Liver (tissue), 3 donors: ENCODE data around the gene HSPBAP1.

Source experiments
- ATF3 ChIP-seq: IDR thresholded peaks from 2 replicates; pipeline ENCODE4 v1.6.1; 2016; ENCODE audit warnings: antibody characterized with exemption
- CTCF ChIP-seq: fragments of 150-350 bp; IDR thresholded peaks from 2 replicates; pipeline ENCODE4 v1.5.1; 2017; ENCODE audit warnings: improper control_type of control experiment, low read depth, low read length; ENCODE audit not compliant: missing input control
- EGR1 ChIP-seq, 2 donors: IDR thresholded peaks; 2 replicates each; pipeline ENCODE4 v1.6.1; 2016 to 2018; ENCODE audit warnings: antibody characterized with exemption in 2 of 2, low read depth in 2 of 2
- FOXA1 ChIP-seq: IDR thresholded peaks from 2 replicates; pipeline ENCODE4 v1.6.1; 2016; ENCODE audit warnings: antibody characterized with exemption
- HNF4A ChIP-seq, 2 donors: conservative IDR thresholded peaks; 2 replicates each; pipeline ENCODE4 v1.6.1; 2016; ENCODE audit warnings: antibody characterized with exemption in 2 of 2, mild to moderate bottlenecking in 2 of 2
- HNF4G ChIP-seq: IDR thresholded peaks from 2 replicates; pipeline ENCODE4 v1.6.1; 2016; ENCODE audit warnings: antibody characterized with exemption
- JUND ChIP-seq, 2 donors: IDR thresholded peaks; 2 replicates each; pipeline ENCODE4 v1.6.1; 2016; ENCODE audit warnings: antibody characterized with exemption in 2 of 2
- RAD21 ChIP-seq, 2 donors: IDR thresholded peaks; 2 replicates each; pipeline ENCODE4 v1.6.1; 2016; ENCODE audit warnings: antibody characterized with exemption in 2 of 2, mild to moderate bottlenecking in 2 of 2
- SP1 ChIP-seq: IDR thresholded peaks from 2 replicates; pipeline ENCODE4 v1.6.1; 2018; ENCODE audit warnings: antibody characterized with exemption, mild to moderate bottlenecking
- TAF1 ChIP-seq: conservative IDR thresholded peaks from 2 replicates; pipeline ENCODE4 v1.6.1; 2016; ENCODE audit warnings: antibody characterized with exemption, mild to moderate bottlenecking
- YY1 ChIP-seq: IDR thresholded peaks from 2 replicates; pipeline ENCODE4 v1.6.1; 2016; ENCODE audit warnings: antibody characterized with exemption, mild to moderate bottlenecking
- ZBTB33 ChIP-seq: IDR thresholded peaks from 2 replicates; pipeline ENCODE4 v1.6.1; 2016; ENCODE audit warnings: antibody characterized with exemption
- TF ChIP-seq, protein P1 (sequence below): IDR thresholded peaks from 2 replicates; pipeline ENCODE4 v1.6.1; 2016; ENCODE audit warnings: antibody characterized with exemption
- TF ChIP-seq, protein P2 (sequence below): IDR thresholded peaks from 2 replicates; pipeline ENCODE4 v1.6.1; 2016; ENCODE audit warnings: antibody characterized with exemption, mild to moderate bottlenecking
- donor health status: healthy.
- donor health status: healthy.

GRCh38 chr3:122719273-122719921 is 74.2 kb downstream of the HSPBAP1 start:
- no peak for TF ChIP-seq CTCF
- no peak for TF ChIP-seq ZBTB33
- TF ChIP-seq EGR1 (IDR thresholded peaks at IDR 0.05; ENCODE audit: low read depth in 2 of 2), result no peak
- no peak for TF ChIP-seq FOXA1
- no peak for TF ChIP-seq ATF3
- no peak for TF ChIP-seq TAF1
- TF ChIP-seq RAD21 (IDR thresholded peaks at IDR 0.05), result no peak
- TF ChIP-seq, protein P1, sequence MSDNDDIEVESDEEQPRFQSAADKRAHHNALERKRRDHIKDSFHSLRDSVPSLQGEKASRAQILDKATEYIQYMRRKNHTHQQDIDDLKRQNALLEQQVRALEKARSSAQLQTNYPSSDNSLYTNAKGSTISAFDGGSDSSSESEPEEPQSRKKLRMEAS, result no peak
- TF ChIP-seq JUND (IDR thresholded peaks at IDR 0.05), result no peak
- TF ChIP-seq, protein P2, sequence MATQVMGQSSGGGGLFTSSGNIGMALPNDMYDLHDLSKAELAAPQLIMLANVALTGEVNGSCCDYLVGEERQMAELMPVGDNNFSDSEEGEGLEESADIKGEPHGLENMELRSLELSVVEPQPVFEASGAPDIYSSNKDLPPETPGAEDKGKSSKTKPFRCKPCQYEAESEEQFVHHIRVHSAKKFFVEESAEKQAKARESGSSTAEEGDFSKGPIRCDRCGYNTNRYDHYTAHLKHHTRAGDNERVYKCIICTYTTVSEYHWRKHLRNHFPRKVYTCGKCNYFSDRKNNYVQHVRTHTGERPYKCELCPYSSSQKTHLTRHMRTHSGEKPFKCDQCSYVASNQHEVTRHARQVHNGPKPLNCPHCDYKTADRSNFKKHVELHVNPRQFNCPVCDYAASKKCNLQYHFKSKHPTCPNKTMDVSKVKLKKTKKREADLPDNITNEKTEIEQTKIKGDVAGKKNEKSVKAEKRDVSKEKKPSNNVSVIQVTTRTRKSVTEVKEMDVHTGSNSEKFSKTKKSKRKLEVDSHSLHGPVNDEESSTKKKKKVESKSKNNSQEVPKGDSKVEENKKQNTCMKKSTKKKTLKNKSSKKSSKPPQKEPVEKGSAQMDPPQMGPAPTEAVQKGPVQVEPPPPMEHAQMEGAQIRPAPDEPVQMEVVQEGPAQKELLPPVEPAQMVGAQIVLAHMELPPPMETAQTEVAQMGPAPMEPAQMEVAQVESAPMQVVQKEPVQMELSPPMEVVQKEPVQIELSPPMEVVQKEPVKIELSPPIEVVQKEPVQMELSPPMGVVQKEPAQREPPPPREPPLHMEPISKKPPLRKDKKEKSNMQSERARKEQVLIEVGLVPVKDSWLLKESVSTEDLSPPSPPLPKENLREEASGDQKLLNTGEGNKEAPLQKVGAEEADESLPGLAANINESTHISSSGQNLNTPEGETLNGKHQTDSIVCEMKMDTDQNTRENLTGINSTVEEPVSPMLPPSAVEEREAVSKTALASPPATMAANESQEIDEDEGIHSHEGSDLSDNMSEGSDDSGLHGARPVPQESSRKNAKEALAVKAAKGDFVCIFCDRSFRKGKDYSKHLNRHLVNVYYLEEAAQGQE, result no peak
- TF ChIP-seq SP1, result no peak
- TF ChIP-seq HNF4G, result no peak
- no peak for TF ChIP-seq HNF4A (conservative IDR thresholded peaks at IDR 0.05)
- no peak for TF ChIP-seq YY1
